Tibial nerve (tissue), 4 donors: Measurements from ENCODE around the gene OR52M1.

ENCODE experiments used
- CTCF ChIP-seq, 5 experiments: fragments of 200-600 bp in 3 of 5; fragments of 450-650 bp in 2 of 5; sonication (generic) in 3 of 5; IDR thresholded peaks; one replicate each; pipeline ENCODE4 v1.5.1; 2016 to 2019; ENCODE audit warnings: antibody characterized with exemption in 5 of 5, mild to moderate bottlenecking in 3 of 5, moderate library complexity in 2 of 5
- EP300 ChIP-seq, 2 donors: sonication (generic); formaldehyde crosslinking; IDR thresholded peaks; one replicate each; pipeline ENCODE4 v1.6.1; 2017; ENCODE audit warnings: antibody characterized with exemption in 2 of 2, mild to moderate bottlenecking in 1 of 2
- POLR2A ChIP-seq, 2 donors: fragments of 450-650 bp; IDR thresholded peaks; one replicate each; pipeline ENCODE4 v1.6.1; 2017; ENCODE audit warnings: antibody characterized with exemption in 2 of 2, mild to moderate bottlenecking in 2 of 2, moderate library complexity in 2 of 2

- TF ChIP-seq CTCF (IDR thresholded peaks at IDR 0.05), result no peak
- TF ChIP-seq POLR2A (IDR thresholded peaks at IDR 0.05), result no peak
- no peak for TF ChIP-seq EP300 (IDR thresholded peaks at IDR 0.05)
Observed at GRCh38 chr11:4580124-4580523, 35.1 kb downstream of the OR52M1 start.
